ENCODE data around the gene HEATR5B.
"Not testable (repeated sequence)": the region's sequence is repeated elsewhere in the genome, so short reads cannot be mapped to it uniquely, and the experiment has no call there.

Gene HEATR5B

DNA sequence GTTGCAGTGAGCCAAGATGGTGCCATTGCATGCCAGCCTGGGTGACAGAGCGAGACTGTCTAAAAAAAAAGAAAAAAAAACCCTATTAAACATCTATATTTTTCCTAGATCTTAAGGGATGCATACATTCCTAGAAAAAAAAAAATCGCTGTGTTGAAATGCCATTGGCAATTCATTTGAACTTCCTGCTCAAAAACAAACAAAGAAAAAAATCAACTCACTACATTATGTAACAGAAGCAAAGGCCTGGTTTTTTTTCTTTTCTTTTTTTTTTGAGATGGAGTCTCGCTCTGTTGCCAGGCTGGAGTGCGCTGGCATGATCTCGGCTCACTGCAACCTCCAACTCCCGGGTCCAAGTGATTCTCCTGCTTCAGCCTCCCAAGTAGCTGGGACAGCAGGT, 96.2 kb downstream of the HEATR5B start:
- Histone ChIP-seq H3K36me3 (ENCODE audit: control insufficient read depth, low read length) (peaks cover 5% of the 10 kb centered on the region; the same call in 1 of the 2 replicates), H3K27me3 (ENCODE audit: control insufficient read depth, low read length) (no peaks in the 10 kb centered on the region), H3F3A (ENCODE audit: control insufficient read depth, insufficient read depth) (no peaks in the 10 kb centered on the region; the same call in 1 of the 2 replicates), H3K4me2 (ENCODE audit: low read length) (no peak overlapping the region), H3K9me3 (ENCODE audit: control insufficient read depth, insufficient read depth, low read length) (no peaks in the 10 kb centered on the region), H3K4me1 (ENCODE audit: control insufficient read depth, low read length) (no peaks in the 10 kb centered on the region), H3K27ac (ENCODE audit: low read depth, low read length) (no peak overlapping the region), H3K79me2 (ENCODE audit: control insufficient read depth, low read length) (no peaks in the 10 kb centered on the region), H3K4me3 (ENCODE audit: low read length) (no peak overlapping the region), H4K20me1 (ENCODE audit: control insufficient read depth, insufficient read depth, low read depth, low read length) (no peaks in the 10 kb centered on the region), H3K9me2 (replicated peaks; ENCODE audit: control insufficient read depth, low read length) (no peaks in the 10 kb centered on the region)
- no peak for TF ChIP-seq EZH2phosphoT487 (IDR thresholded peaks at IDR 0.05; ENCODE audit: borderline replicate concordance, low read length)
- TF ChIP-seq, protein P1, sequence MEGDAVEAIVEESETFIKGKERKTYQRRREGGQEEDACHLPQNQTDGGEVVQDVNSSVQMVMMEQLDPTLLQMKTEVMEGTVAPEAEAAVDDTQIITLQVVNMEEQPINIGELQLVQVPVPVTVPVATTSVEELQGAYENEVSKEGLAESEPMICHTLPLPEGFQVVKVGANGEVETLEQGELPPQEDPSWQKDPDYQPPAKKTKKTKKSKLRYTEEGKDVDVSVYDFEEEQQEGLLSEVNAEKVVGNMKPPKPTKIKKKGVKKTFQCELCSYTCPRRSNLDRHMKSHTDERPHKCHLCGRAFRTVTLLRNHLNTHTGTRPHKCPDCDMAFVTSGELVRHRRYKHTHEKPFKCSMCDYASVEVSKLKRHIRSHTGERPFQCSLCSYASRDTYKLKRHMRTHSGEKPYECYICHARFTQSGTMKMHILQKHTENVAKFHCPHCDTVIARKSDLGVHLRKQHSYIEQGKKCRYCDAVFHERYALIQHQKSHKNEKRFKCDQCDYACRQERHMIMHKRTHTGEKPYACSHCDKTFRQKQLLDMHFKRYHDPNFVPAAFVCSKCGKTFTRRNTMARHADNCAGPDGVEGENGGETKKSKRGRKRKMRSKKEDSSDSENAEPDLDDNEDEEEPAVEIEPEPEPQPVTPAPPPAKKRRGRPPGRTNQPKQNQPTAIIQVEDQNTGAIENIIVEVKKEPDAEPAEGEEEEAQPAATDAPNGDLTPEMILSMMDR (IDR thresholded peaks at IDR 0.05; ENCODE audit: low read depth, low read length, poor library complexity, severe bottlenecking): no peak

DNA sequence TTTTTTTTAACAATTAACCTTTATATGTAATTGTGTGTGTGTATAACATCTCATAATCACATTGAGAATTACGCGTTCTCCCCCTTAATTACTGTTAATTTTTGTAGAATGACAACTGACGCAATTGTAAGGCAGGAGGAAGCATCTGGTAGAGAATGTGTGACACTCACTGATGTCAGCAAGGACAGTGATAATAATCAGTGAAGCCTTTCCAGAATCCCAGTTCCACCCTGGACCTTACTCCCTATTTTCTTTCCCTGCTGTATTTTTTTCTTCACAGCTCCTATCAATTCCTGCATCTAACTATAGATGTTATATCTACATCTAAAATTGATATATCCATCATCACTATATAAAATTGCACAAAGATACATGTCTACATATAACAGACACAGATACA, 101.7 kb downstream of the HEATR5B start:
- Histone ChIP-seq H3K27me3 (ENCODE audit: control insufficient read depth, low read length) (no peaks in the 10 kb centered on the region), H4K20me1 (ENCODE audit: control insufficient read depth, insufficient read depth, low read depth, low read length) (no peaks in the 10 kb centered on the region), H3K9me3 (ENCODE audit: control insufficient read depth, insufficient read depth, low read length) (no peaks in the 10 kb centered on the region), H3K4me3 (ENCODE audit: low read length) (no peak overlapping the region), H3K4me1 (ENCODE audit: control insufficient read depth, low read length) (no peaks in the 10 kb centered on the region), H3K27ac (ENCODE audit: low read depth, low read length) (no peak overlapping the region), H3K9me2 (replicated peaks; ENCODE audit: control insufficient read depth, low read length) (no peaks in the 10 kb centered on the region), H3K79me2 (ENCODE audit: control insufficient read depth, low read length) (no peaks in the 10 kb centered on the region), H3F3A (ENCODE audit: control insufficient read depth, insufficient read depth) (no peaks in the 10 kb centered on the region; the same call in 1 of the 2 replicates), H3K4me2 (ENCODE audit: low read length) (no peak overlapping the region), H3K36me3 (ENCODE audit: control insufficient read depth, low read length) (no peaks in the 10 kb centered on the region)
- no peak for TF ChIP-seq EZH2phosphoT487 (IDR thresholded peaks at IDR 0.05; ENCODE audit: borderline replicate concordance, low read length)
- TF ChIP-seq, protein P1 (IDR thresholded peaks at IDR 0.05; ENCODE audit: low read depth, low read length, poor library complexity, severe bottlenecking): no peak

DNA sequence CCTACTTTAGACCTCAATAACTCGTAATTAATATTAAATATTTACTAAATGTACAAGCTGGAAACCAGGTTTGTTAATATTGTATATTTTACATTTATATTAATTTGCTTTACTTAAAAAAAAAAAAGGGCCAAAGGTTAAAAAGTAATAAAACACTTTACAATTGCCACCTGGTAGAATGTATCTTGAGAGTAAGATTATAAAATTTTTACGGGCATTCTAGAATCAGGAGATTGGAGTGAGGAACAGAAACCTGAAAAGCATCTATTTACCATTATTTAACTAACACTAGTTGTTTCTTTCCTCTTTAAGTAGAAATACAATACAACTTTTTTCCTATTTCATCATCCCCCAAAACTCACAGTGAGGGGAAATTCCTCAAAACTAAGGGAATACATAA, 102.3 kb downstream of the HEATR5B start:
- TF ChIP-seq, protein P1 (IDR thresholded peaks at IDR 0.05; ENCODE audit: low read depth, low read length, poor library complexity, severe bottlenecking): no peak
- TF ChIP-seq EZH2phosphoT487 (IDR thresholded peaks at IDR 0.05; ENCODE audit: borderline replicate concordance, low read length): no peak
- Histone ChIP-seq H3K36me3 (ENCODE audit: control insufficient read depth, low read length) (no peaks in the 10 kb centered on the region), H3K4me3 (ENCODE audit: low read length) (no peak overlapping the region), H3K27ac (ENCODE audit: low read depth, low read length) (no peak overlapping the region), H4K20me1 (ENCODE audit: control insufficient read depth, insufficient read depth, low read depth, low read length) (no peaks in the 10 kb centered on the region), H3K9me3 (ENCODE audit: control insufficient read depth, insufficient read depth, low read length) (no peaks in the 10 kb centered on the region), H3K4me1 (ENCODE audit: control insufficient read depth, low read length) (no peaks in the 10 kb centered on the region), H3K27me3 (ENCODE audit: control insufficient read depth, low read length) (no peaks in the 10 kb centered on the region), H3K79me2 (ENCODE audit: control insufficient read depth, low read length) (no peaks in the 10 kb centered on the region), H3F3A (ENCODE audit: control insufficient read depth, insufficient read depth) (no peaks in the 10 kb centered on the region; the same call in 1 of the 2 replicates), H3K4me2 (ENCODE audit: low read length) (no peak overlapping the region), H3K9me2 (replicated peaks; ENCODE audit: control insufficient read depth, low read length) (no peaks in the 10 kb centered on the region)

DNA sequence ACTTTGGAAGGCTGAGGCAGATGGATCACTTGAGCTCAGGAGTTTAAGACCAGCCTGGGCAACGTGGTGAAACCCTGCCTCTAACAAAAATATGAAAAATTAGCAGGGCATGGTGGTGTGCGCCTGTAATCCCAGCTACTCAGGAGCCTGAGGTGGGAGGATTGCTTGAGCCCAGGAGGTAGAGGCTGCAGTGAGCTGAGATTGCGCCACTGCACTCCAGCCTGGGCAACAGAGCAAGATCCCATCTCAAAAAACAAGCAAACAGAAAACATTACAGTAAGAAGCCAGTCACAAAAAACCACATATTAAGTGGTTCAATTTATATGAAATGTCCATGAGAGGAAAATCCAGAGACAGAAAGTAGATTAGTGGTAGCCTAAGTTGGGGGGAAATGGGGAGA, 105.2 kb downstream of the HEATR5B start:
- not testable (repeated sequence) for H3K27me3 ChIP-seq (ENCODE audit: control insufficient read depth, low read length); H3K4me1 ChIP-seq (ENCODE audit: control insufficient read depth, low read length); H3K79me2 ChIP-seq (ENCODE audit: control insufficient read depth, low read length); H3K9me3 ChIP-seq (ENCODE audit: control insufficient read depth, insufficient read depth, low read length); H3K27ac ChIP-seq (ENCODE audit: low read depth, low read length); H4K20me1 ChIP-seq (ENCODE audit: control insufficient read depth, insufficient read depth, low read depth, low read length); H3F3A ChIP-seq (ENCODE audit: control insufficient read depth, insufficient read depth); H3K4me3 ChIP-seq (ENCODE audit: low read length); H3K4me2 ChIP-seq (ENCODE audit: low read length); H3K36me3 ChIP-seq (ENCODE audit: control insufficient read depth, low read length); H3K9me2 ChIP-seq (replicated peaks; ENCODE audit: control insufficient read depth, low read length)
